Panc1 (cell line): Measurements from ENCODE around the gene DGCR8. TPM values are rescaled to one million over a fixed set of nuclear protein-coding genes. Genes with fewer than 3 reads are reported as not detected.
"Not testable (repeated sequence)": the region's sequence is repeated elsewhere in the genome, so short reads cannot be mapped to it uniquely, and the experiment has no call there.

Source experiments
- ATAC-seq: fragments of 200-7000 bp; cut with Tn5 transposase; 2 replicates; pipeline ENCODE4 v1.9.1; 2020; ENCODE audit warnings: mild to moderate bottlenecking, moderate library complexity
- BruUV-seq: library from RNA; stranded (reverse); fragments of 400-500 nt; replicated peaks from 2 replicates; lab custom pipeline; 2021; lab: Mats Ljungman, UMichigan
- CTCF ChIA-PET: fragments of 300-600 bp; sonication (Branson Sonifier 250); formaldehyde crosslinking; loops from one replicate; lab custom pipeline; 2022; ENCODE audit warnings: antibody characterized with exemption; lab: Charles Lee
- POLR2A ChIA-PET: fragments of 300-600 bp; sonication (Branson Sonifier 250); formaldehyde crosslinking; loops from one replicate; lab custom pipeline; 2022; ENCODE audit warnings: antibody characterized with exemption; lab: Charles Lee
- DNase-seq: peaks from one replicate; pipeline ENCODE4 v3.0.0-alpha.2; 2010; ENCODE audit warnings: low read depth, low spot score
- H3K27ac ChIP-seq: 2 replicates; pipeline ENCODE4 v1.5.1; 2011; ENCODE audit warnings: mild to moderate bottlenecking, low read length, inconsistent platforms
- H3K27me3 ChIP-seq: fragments of 200-500 bp; sonication (Bioruptor generic); 2 replicates; pipeline ENCODE4 v1.6.0; 2014; ENCODE audit warnings: low read length, inconsistent platforms; ENCODE audit not compliant: control insufficient read depth, insufficient read depth
- H3K36me3 ChIP-seq: fragments of 200-500 bp; sonication (Bioruptor generic); 2 replicates; pipeline ENCODE4 v1.5.1; 2014; ENCODE audit warnings: inconsistent platforms, mild to moderate bottlenecking, low read length, moderate library complexity; ENCODE audit not compliant: control insufficient read depth, insufficient read depth
- H3K4me1 ChIP-seq: 2 replicates; pipeline ENCODE4 v1.5.1; 2011; ENCODE audit warnings: inconsistent platforms, mild to moderate bottlenecking, low read length, moderate library complexity; ENCODE audit not compliant: control insufficient read depth, insufficient read depth
- H3K4me3 ChIP-seq, 2 experiments: 2 replicates each; pipeline ENCODE4 v1.5.1; 2011 to 2012; ENCODE audit warnings: low read depth in 2 of 2, low read length in 2 of 2, mild to moderate bottlenecking in 2 of 2, inconsistent platforms in 1 of 2, moderate library complexity in 1 of 2
- H3K9me3 ChIP-seq: fragments of 200-500 bp; sonication (Bioruptor generic); 2 replicates; pipeline ENCODE4 v1.5.1; 2014; ENCODE audit warnings: low read depth, mild to moderate bottlenecking, inconsistent platforms, low read length, moderate library complexity; ENCODE audit not compliant: control insufficient read depth, insufficient read depth
- CTCF ChIP-seq: fragments of 450-650 bp; IDR thresholded peaks from 2 replicates; pipeline ENCODE4 v1.5.1; 2017; ENCODE audit warnings: mild to moderate bottlenecking
- POLR2AphosphoS5 ChIP-seq: IDR thresholded peaks from 2 replicates; pipeline ENCODE4 v1.6.1; 2012; ENCODE audit warnings: mild to moderate bottlenecking, low read depth, low read length, moderate library complexity
- REST ChIP-seq, 2 experiments: IDR thresholded peaks; 2 replicates each; pipeline ENCODE4 v1.6.1; 2011 to 2012; ENCODE audit warnings: low read depth in 2 of 2, control low read depth in 1 of 2, low read length in 1 of 2, mild to moderate bottlenecking in 1 of 2, moderate library complexity in 1 of 2; ENCODE audit not compliant: insufficient read depth in 1 of 2
- SIN3A ChIP-seq: IDR thresholded peaks from 2 replicates; pipeline ENCODE4 v1.6.1; 2012; ENCODE audit warnings: low read depth, mild to moderate bottlenecking, low read length, moderate library complexity, borderline replicate concordance; ENCODE audit not compliant: insufficient read depth
- TCF7L2 ChIP-seq: IDR thresholded peaks from 2 replicates; pipeline ENCODE4 v1.6.1; 2011; ENCODE audit warnings: mild to moderate bottlenecking, low read depth, low read length, inconsistent platforms
- in situ Hi-C: cut with HindIII; loops from 2 replicates; pipeline ENCODE4 v1.10.0; 2016; ENCODE audit warnings: low sequenced_read_pairs, low pct_unique_long_range_greater_than_20kb
- intact Hi-C: fragments of 100-400 bp; cut with micrococcal nuclease; formaldehyde crosslinking; loops from one replicate; pipeline ENCODE4 v1.10.0; 2022; ENCODE audit not compliant: unreplicated experiment
- total RNA-seq: library from RNA; stranded (reverse); gene quantifications from one replicate; pipeline ENCODE4 v1.2.1, GENCODE V29; 2021; ENCODE audit not compliant: unreplicated experiment

Gene DGCR8
- total RNA-seq, 1 experiment from 2014 or later = 35.0 TPM

- no peaks in the 10 kb centered on the region for H3K4me1 ChIP-seq
- intact Hi-C loops = no loop called here
- no peak for ATAC-seq
Observed at GRCh38 chr22:20066617-20067383, 13.2 kb upstream of the DGCR8 start.

GRCh38 chr22:20067384-20067682 lies 12.7 kb upstream of the DGCR8 start:
- CTCF ChIA-PET = interaction anchor here (0.6 kb wide), 2 partner anchors 27 to 53 kb away, joined by 4 to 6 read pairs; no protein-coding TSS in a partner anchor
- H3K27ac ChIP-seq, BruUV-seq, H3K9me3 ChIP-seq, in situ Hi-C loops, H3K36me3 ChIP-seq, H3K4me1 ChIP-seq, POLR2A ChIA-PET, intact Hi-C loops, DNase-seq, ATAC-seq, H3K4me3 ChIP-seq, H3K27me3 ChIP-seq: not testable (repeated sequence)

More at GRCh38 chr22:20066617-20067383, 13.2 kb upstream of the DGCR8 start:
- H3K4me3 ChIP-seq = no peak overlapping the region
- no peaks in the 10 kb centered on the region for H3K27me3 ChIP-seq
- H3K27ac ChIP-seq = no peak overlapping the region
- POLR2A ChIA-PET = interaction anchor here (0.7 kb wide), 1 partner anchor 12 kb away, joined by 12 read pairs; no protein-coding TSS in a partner anchor
- no peaks in the 10 kb centered on the region for H3K36me3 ChIP-seq
- CTCF ChIA-PET = interaction anchor here (0.6 kb wide), 1 partner anchor 655 kb away, joined by 3 read pairs; no protein-coding TSS in a partner anchor
- H3K9me3 ChIP-seq = no peaks in the 10 kb centered on the region
- DNase-seq = no peak
- in situ Hi-C loops = no loop called here
- no TSS peak for BruUV-seq
- TF ChIP-seq CTCF (no peak), POLR2AphosphoS5 (no peak), TCF7L2 (no peak), SIN3A (no peak), REST (IDR thresholded peaks at IDR 0.05; ENCODE audit: insufficient read depth in 1 of 2, low read depth in 2 of 2, low read length in 1 of 2) (no peak)

- Histone ChIP-seq H3K4me3 (no peak overlapping the region), H3K9me3 (no peaks in the 10 kb centered on the region), H3K27me3 (no peaks in the 10 kb centered on the region), H3K4me1 (no peaks in the 10 kb centered on the region), H3K36me3 (no peaks in the 10 kb centered on the region), H3K27ac (no peak overlapping the region)
- ChIA-PET POLR2A (interaction anchor here (0.6 kb wide), 1 partner anchor 42 kb away, joined by 7 read pairs; no protein-coding TSS in a partner anchor), CTCF (no interaction called here)
- in situ Hi-C loops = no loop called here
- ATAC-seq (no peak), DNase-seq (no peak)
- BruUV-seq = no TSS peak
- intact Hi-C loops = no loop called here
- no peak for TF ChIP-seq POLR2AphosphoS5
- no peak for TF ChIP-seq SIN3A
- TF ChIP-seq TCF7L2 = no peak
- no peak for TF ChIP-seq CTCF
- no peak for TF ChIP-seq REST (IDR thresholded peaks at IDR 0.05; ENCODE audit: insufficient read depth in 1 of 2, low read depth in 2 of 2, low read length in 1 of 2)
Observed at GRCh38 chr22:20068640-20069039, 11.4 kb upstream of the DGCR8 start.
